ENCODE results near the gene KCNQ2. TPM values are rescaled to one million over a fixed set of nuclear protein-coding genes. Genes with fewer than 3 reads are reported as not detected.

Gene KCNQ2
- polyA plus RNA-seq, 3 donors, result not detected

DNA sequence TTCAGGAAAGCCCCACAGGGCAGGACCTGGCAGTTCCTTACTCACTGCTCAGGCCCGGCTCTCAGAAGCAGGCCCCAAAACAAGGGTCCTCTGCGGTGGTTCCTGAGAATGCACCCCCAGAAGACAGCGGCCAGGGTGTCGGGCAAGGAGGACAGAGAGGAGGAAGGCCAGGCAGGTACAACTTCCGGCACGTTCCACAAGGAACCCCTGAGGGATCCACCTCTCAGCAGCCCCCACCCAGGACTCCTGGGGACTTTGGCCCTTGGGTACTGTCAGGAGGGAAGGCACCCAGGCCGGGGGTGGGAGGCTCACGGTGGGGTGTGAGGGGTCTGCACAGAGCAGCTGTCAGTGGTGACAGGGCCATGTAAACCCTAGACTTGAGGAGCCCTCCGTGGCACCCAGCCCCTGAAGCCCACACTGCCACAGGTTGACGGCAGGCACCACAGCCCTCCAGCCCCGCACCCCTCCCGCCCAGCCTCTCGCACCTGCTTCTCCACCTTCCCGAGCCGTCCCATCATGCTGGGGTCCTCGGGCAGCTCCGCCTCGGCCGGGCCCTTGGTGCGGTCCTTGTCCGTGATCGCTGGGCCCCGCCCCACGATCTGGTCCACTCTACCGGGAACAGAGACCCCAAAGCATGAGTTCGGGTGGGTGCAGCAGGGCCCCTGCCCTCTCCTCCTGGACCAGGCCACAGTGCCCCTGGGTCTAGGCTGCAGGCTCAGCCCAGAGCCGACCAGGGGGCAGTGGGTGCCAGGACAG, 64.3 kb downstream of the KCNQ2 start:
- Histone ChIP-seq H3K27ac (ENCODE audit: low read depth in 1 of 2, low read length in 2 of 2) (no peak overlapping the region), H3K36me3 (replicated peaks in 1 of 2; ENCODE audit: control insufficient read depth in 1 of 2, insufficient read depth in 2 of 2, low read length in 2 of 2) (no peaks in the 10 kb centered on the region), H3K4me1 (ENCODE audit: control insufficient read depth in 1 of 2, insufficient read depth in 2 of 2, low read length in 2 of 2) (no peaks in the 10 kb centered on the region), H3K4me2 (replicated peaks; ENCODE audit: extremely low read depth, low read length, poor library complexity, severe bottlenecking) (no peak overlapping the region), H4K20me1 (ENCODE audit: insufficient read depth, low read length) (no peaks in the 10 kb centered on the region), H3K9ac (ENCODE audit: insufficient read depth, low read length, poor library complexity, severe bottlenecking) (no peak overlapping the region), H3K4me3 (replicated peaks in 1 of 3; ENCODE audit: low read depth in 2 of 3, low read length in 3 of 3) (no peak overlapping the region), H3K27me3 (ENCODE audit: control insufficient read depth in 2 of 2, insufficient read depth in 2 of 2, low read length in 2 of 2) (no peaks in the 10 kb centered on the region), H3K9me3 (replicated peaks in 1 of 2; ENCODE audit: control insufficient read depth in 1 of 2, insufficient read depth in 1 of 2, low read length in 2 of 2) (no peaks in the 10 kb centered on the region), H3K79me2 (ENCODE audit: insufficient read depth, low read length) (no peaks in the 10 kb centered on the region), H2AFZ (ENCODE audit: insufficient read depth, low read depth, low read length, poor library complexity, severe bottlenecking) (no peak overlapping the region)
- TF ChIP-seq, protein P1, sequence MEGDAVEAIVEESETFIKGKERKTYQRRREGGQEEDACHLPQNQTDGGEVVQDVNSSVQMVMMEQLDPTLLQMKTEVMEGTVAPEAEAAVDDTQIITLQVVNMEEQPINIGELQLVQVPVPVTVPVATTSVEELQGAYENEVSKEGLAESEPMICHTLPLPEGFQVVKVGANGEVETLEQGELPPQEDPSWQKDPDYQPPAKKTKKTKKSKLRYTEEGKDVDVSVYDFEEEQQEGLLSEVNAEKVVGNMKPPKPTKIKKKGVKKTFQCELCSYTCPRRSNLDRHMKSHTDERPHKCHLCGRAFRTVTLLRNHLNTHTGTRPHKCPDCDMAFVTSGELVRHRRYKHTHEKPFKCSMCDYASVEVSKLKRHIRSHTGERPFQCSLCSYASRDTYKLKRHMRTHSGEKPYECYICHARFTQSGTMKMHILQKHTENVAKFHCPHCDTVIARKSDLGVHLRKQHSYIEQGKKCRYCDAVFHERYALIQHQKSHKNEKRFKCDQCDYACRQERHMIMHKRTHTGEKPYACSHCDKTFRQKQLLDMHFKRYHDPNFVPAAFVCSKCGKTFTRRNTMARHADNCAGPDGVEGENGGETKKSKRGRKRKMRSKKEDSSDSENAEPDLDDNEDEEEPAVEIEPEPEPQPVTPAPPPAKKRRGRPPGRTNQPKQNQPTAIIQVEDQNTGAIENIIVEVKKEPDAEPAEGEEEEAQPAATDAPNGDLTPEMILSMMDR (IDR thresholded peaks at IDR 0.05), result no peak
- Mint-ChIP-seq H3K27me3 (ENCODE audit: low read depth in 3 of 3) (peaks cover 0 to 5% (median 1%) of the 10 kb centered on the region in 3 donors), H3K36me3 (no peaks in the 10 kb centered on the region), H3K27ac (no peak overlapping the region), H3K9me3 (peaks cover 0 to 3% (median 0%) of the 10 kb centered on the region in 7 donors), H3K4me1 (no peaks in the 10 kb centered on the region), H3K4me3 (no peak overlapping the region)
- intact Hi-C loops (cut with micrococcal nuclease), result no loop called here
- no peak for DNase-seq
- 96% methylated on average over 25 of the region's 27 CpGs for WGBS (ENCODE audit: insufficient coverage)

DNA sequence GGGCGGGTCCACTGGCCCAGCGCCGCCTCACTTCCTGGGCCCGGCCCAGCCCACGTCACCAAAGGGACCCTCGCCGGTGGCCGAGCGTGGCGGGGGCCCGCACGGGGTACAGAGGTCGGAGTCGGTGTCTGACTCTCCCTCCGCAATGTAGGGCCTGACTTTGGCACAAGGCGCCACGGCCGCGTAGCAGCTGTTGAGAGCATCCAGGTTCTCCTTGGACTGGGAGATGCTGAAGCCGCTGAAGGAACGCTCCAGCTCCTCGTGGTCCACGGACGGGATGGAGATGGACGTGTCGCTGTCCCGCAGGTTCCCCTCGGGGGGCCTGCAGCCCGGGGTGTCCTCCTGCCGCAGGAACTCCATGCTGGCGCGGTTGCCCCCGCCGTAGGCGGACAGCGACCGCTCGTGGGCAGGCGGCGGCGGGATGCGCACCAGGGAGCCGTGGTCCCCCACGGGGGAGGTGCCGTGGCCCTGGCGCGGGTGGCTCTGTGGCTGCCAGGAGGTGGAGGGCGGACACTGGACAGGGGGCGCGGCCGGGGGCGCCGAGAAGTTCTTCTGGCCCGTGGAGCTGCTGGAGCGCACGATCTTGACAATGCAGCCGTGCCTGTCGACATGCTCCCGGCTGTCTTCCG, 65.7 kb downstream of the KCNQ2 start:
- H3K4me1 Mint-ChIP-seq, result no peaks in the 10 kb centered on the region
- no peak overlapping the region for H3K4me3 Mint-ChIP-seq
- no peak overlapping the region for H3K27ac ChIP-seq (ENCODE audit: low read depth in 1 of 2, low read length in 2 of 2)
- H2AFZ ChIP-seq (ENCODE audit: insufficient read depth, low read depth, low read length, poor library complexity, severe bottlenecking), result no peak overlapping the region
- peaks cover 0 to 10% (median 1%) of the 10 kb centered on the region in 3 donors for H3K27me3 Mint-ChIP-seq (ENCODE audit: low read depth in 3 of 3)
- H3K9me3 ChIP-seq (replicated peaks in 1 of 2; ENCODE audit: control insufficient read depth in 1 of 2, insufficient read depth in 1 of 2, low read length in 2 of 2), result no peaks in the 10 kb centered on the region
- no peaks in the 10 kb centered on the region for H4K20me1 ChIP-seq (ENCODE audit: insufficient read depth, low read length)
- no peak for DNase-seq
- H3K79me2 ChIP-seq (ENCODE audit: insufficient read depth, low read length), result no peaks in the 10 kb centered on the region
- WGBS (ENCODE audit: insufficient coverage), result 94% methylated on average over 56 of the region's 60 CpGs
- H3K4me3 ChIP-seq (replicated peaks in 1 of 3; ENCODE audit: low read depth in 2 of 3, low read length in 3 of 3), result no peak overlapping the region
- intact Hi-C loops (cut with micrococcal nuclease), result no loop called here
- H3K4me2 ChIP-seq (replicated peaks; ENCODE audit: extremely low read depth, low read length, poor library complexity, severe bottlenecking), result no peak overlapping the region
- H3K9ac ChIP-seq (ENCODE audit: insufficient read depth, low read length, poor library complexity, severe bottlenecking), result no peak overlapping the region
- no peaks in the 10 kb centered on the region for H3K4me1 ChIP-seq (ENCODE audit: control insufficient read depth in 1 of 2, insufficient read depth in 2 of 2, low read length in 2 of 2)
- H3K36me3 ChIP-seq (replicated peaks in 1 of 2; ENCODE audit: control insufficient read depth in 1 of 2, insufficient read depth in 2 of 2, low read length in 2 of 2), result no peaks in the 10 kb centered on the region
- H3K9me3 Mint-ChIP-seq, result peaks cover 0 to 2% (median 0%) of the 10 kb centered on the region in 7 donors
- no peaks in the 10 kb centered on the region for H3K36me3 Mint-ChIP-seq
- TF ChIP-seq, protein P1 (IDR thresholded peaks at IDR 0.05), result no peak
- H3K27ac Mint-ChIP-seq, result no peak overlapping the region
- H3K27me3 ChIP-seq (ENCODE audit: control insufficient read depth in 2 of 2, insufficient read depth in 2 of 2, low read length in 2 of 2), result no peaks in the 10 kb centered on the region
